Aorta (tissue), 5 donors: ENCODE measurements around the gene RTL10. TPM values are rescaled to one million over a fixed set of nuclear protein-coding genes. Genes with fewer than 3 reads are reported as not detected.

Experiments used
- ATAC-seq: fragments of 200-7000 bp; cut with Tn5 transposase; one replicate; pipeline ENCODE4 v1.9.1; 2022; ENCODE audit warnings: moderate library complexity; ENCODE audit not compliant: low FRiP score
- DNase-seq, 2 donors: peaks; one replicate each; pipeline ENCODE4 v3.0.0-alpha.2; 2020
- H3K27ac ChIP-seq, 2 donors: one replicate each; pipeline ENCODE4 v1.5.1; 2013; ENCODE audit warnings: low read length in 2 of 2, mild to moderate bottlenecking in 2 of 2, moderate library complexity in 2 of 2, control low read depth in 1 of 2, inconsistent platforms in 1 of 2, low read depth in 1 of 2
- H3K27me3 ChIP-seq, 2 donors: one replicate each; pipeline ENCODE4 v1.6.1; 2013; ENCODE audit warnings: control low read depth in 1 of 2, low read length in 1 of 2, mild to moderate bottlenecking in 1 of 2, moderate library complexity in 1 of 2; ENCODE audit not compliant: insufficient read depth in 2 of 2, control insufficient read depth in 1 of 2
- H3K36me3 ChIP-seq, 2 donors: one replicate each; pipeline ENCODE4 v1.6.1; 2013; ENCODE audit warnings: control low read depth in 1 of 2, low read length in 1 of 2, mild to moderate bottlenecking in 1 of 2; ENCODE audit not compliant: insufficient read depth in 2 of 2, control insufficient read depth in 1 of 2
- H3K4me1 ChIP-seq, 2 donors: one replicate each; pipeline ENCODE4 v1.6.1; 2013; ENCODE audit warnings: low read length in 2 of 2, control low read depth in 1 of 2, mild to moderate bottlenecking in 1 of 2, moderate library complexity in 1 of 2; ENCODE audit not compliant: insufficient read depth in 2 of 2, control insufficient read depth in 1 of 2
- H3K4me3 ChIP-seq, 2 donors: one replicate each; pipeline ENCODE4 v1.5.1; 2013; ENCODE audit warnings: low read length in 2 of 2, control low read depth in 1 of 2, mild to moderate bottlenecking in 1 of 2
- H3K9me3 ChIP-seq: one replicate; pipeline ENCODE4 v1.6.1; 2013; ENCODE audit warnings: mild to moderate bottlenecking, low read length; ENCODE audit not compliant: control insufficient read depth
- WGBS, 2 donors: extraction: QIAGEN DNeasy Blood & Tissue Kit; methylation state at CpG; one replicate each; pipeline ENCODE4 v1.1.7; 2013; 5-methylcytosine and 5-hydroxymethylcytosine counted together
- intact Hi-C, 2 donors: fragments of 100-400 bp; cut with DNase I; formaldehyde crosslinking; loops; one replicate each; pipeline versions ENCODE4 v1.14.2 to v1.15.0; 2022
- polyA plus RNA-seq, 2 donors: library from polyadenylated mRNA; stranded (reverse); fragments of 200-250 nt; gene quantifications; one replicate each; pipeline ENCODE4 v1.2.3, GENCODE V29; 2013
- total RNA-seq, 2 donors: library from RNA; stranded (reverse); fragmentation: NEBNext Ultra II Directional; extraction: Animal tissue kit (Norgen Biotek cat#: 25700); gene quantifications; one replicate each; pipeline ENCODE4 v1.2.1, GENCODE V29; 2021
- donor health status: healthy with polysubstance abuse.
- donor health status: Bipolar disorder and iron deficiency.
- donor health status: DM: no; HTN: no; CAD: no.
- donor health status: DM: no; HTN: no; CAD: no.
- donor health status: DM: yes; HTN: yes; CAD: no.

Gene RTL10
- total and polyA plus RNA-seq, 4 donors: 5.5 to 16.6 (median 7.9) TPM

- intact Hi-C loops: no loop called here
- ATAC-seq (no peak), DNase-seq (peak in 1 of 2 donors; percentile 72)
- Histone ChIP-seq H3K4me3 (no peak overlapping the region), H3K36me3 (no peaks in the 10 kb centered on the region), H3K27me3 (no peaks in the 10 kb centered on the region), H3K9me3 (no peaks in the 10 kb centered on the region), H3K27ac (no peak overlapping the region), H3K4me1 (no peaks in the 10 kb centered on the region)
- WGBS, 2 donors: 95 to 96% methylated on average over 18 of the region's 18 CpGs
These were observed 33.7 kb downstream of the RTL10 start for GRCh38 chr22:19820880-19821522.

- intact Hi-C loops: no loop called here
- H3K27ac ChIP-seq: no peak overlapping the region
- H3K36me3 ChIP-seq: no peaks in the 10 kb centered on the region
- no peak overlapping the region for H3K4me3 ChIP-seq
- H3K27me3 ChIP-seq: no peaks in the 10 kb centered on the region
- peak in 1 of 2 donors; percentile 73 for DNase-seq
- WGBS, 2 donors: 95 to 96% methylated on average over 21 of the region's 21 CpGs
- H3K9me3 ChIP-seq: no peaks in the 10 kb centered on the region
- ATAC-seq: no peak
- H3K4me1 ChIP-seq: no peaks in the 10 kb centered on the region
These were observed 34.5 kb downstream of the RTL10 start for GRCh38 chr22:19819911-19820879.

- Histone ChIP-seq H3K4me3 (no peak overlapping the region), H3K36me3 (no peaks in the 10 kb centered on the region), H3K27ac (no peak overlapping the region), H3K27me3 (no peaks in the 10 kb centered on the region), H3K4me1 (no peaks in the 10 kb centered on the region), H3K9me3 (no peaks in the 10 kb centered on the region)
- DNase-seq (peak in 1 of 2 donors; percentile 65), ATAC-seq (no peak)
- 95 to 96% methylated on average over 14 of the region's 14 CpGs for WGBS, 2 donors
- intact Hi-C loops: no loop called here
These were observed 35.3 kb downstream of the RTL10 start for GRCh38 chr22:19819208-19819910.

GRCh38 chr22:19818324-19819207, 36.1 kb downstream of the RTL10 start:
- H3K4me1 ChIP-seq: no peaks in the 10 kb centered on the region
- no peaks in the 10 kb centered on the region for H3K9me3 ChIP-seq
- H3K4me3 ChIP-seq: no peak overlapping the region
- 90 to 93% methylated on average over 17 of the region's 17 CpGs for WGBS, 2 donors
- ATAC-seq (no peak), DNase-seq (peak in 1 of 2 donors; percentile 64)
- intact Hi-C loops: no loop called here
- no peaks in the 10 kb centered on the region for H3K36me3 ChIP-seq
- H3K27me3 ChIP-seq: no peaks in the 10 kb centered on the region
- H3K27ac ChIP-seq: no peak overlapping the region

- Histone ChIP-seq H3K27ac (no peak overlapping the region), H3K36me3 (no peaks in the 10 kb centered on the region), H3K4me1 (no peaks in the 10 kb centered on the region), H3K27me3 (no peaks in the 10 kb centered on the region), H3K4me3 (no peak overlapping the region), H3K9me3 (no peaks in the 10 kb centered on the region)
- DNase-seq (no peak), ATAC-seq (no peak)
- intact Hi-C loops: no loop called here
- WGBS, 2 donors: 95 to 96% methylated on average over 14 of the region's 14 CpGs
These were observed 38.1 kb downstream of the RTL10 start for GRCh38 chr22:19816372-19817119.

- intact Hi-C loops: no loop called here
- 93 to 95% methylated on average over 16 of the region's 16 CpGs for WGBS, 2 donors
These were observed 38.8 kb downstream of the RTL10 start for GRCh38 chr22:19815823-19816290.

GRCh38 chr22:19815093-19815822, 39.4 kb downstream of the RTL10 start:
- ATAC-seq (no peak), DNase-seq (no peak)
- no peak overlapping the region for H3K4me3 ChIP-seq
- no peaks in the 10 kb centered on the region for H3K4me1 ChIP-seq
- H3K36me3 ChIP-seq: no peaks in the 10 kb centered on the region
- intact Hi-C loops: no loop called here
- H3K27me3 ChIP-seq: no peaks in the 10 kb centered on the region
- WGBS, 2 donors: 90 to 92% methylated on average over 18 of the region's 18 CpGs
- H3K27ac ChIP-seq: no peak overlapping the region
- no peaks in the 10 kb centered on the region for H3K9me3 ChIP-seq

More at GRCh38 chr22:19815823-19816290, 38.8 kb downstream of the RTL10 start:
- no peaks in the 10 kb centered on the region for H3K9me3 ChIP-seq
- ATAC-seq: no peak
- no peaks in the 10 kb centered on the region for H3K4me1 ChIP-seq
- DNase-seq: no peak
- no peaks in the 10 kb centered on the region for H3K36me3 ChIP-seq
- H3K4me3 ChIP-seq: no peak overlapping the region
- H3K27ac ChIP-seq: no peak overlapping the region
- H3K27me3 ChIP-seq: no peaks in the 10 kb centered on the region
